Testis (tissue), 5 donors: ENCODE data around the gene RGS6. TPM values are rescaled to one million over a fixed set of nuclear protein-coding genes. Genes with fewer than 3 reads are reported as not detected.
"Not testable (repeated sequence)": the region's sequence is repeated elsewhere in the genome, so short reads cannot be mapped to it uniquely, and the experiment has no call there.

Experiments
- DNase-seq: peaks from one replicate; pipeline ENCODE4 v3.0.0-alpha.2; 2019
- H3K27ac ChIP-seq, 2 donors: fragments of 200-600 bp; sonication (generic); one replicate each; pipeline ENCODE4 v1.5.1; 2019
- H3K27me3 ChIP-seq: fragments of 200-600 bp; sonication (generic); one replicate; pipeline ENCODE4 v1.5.1; 2019
- H3K36me3 ChIP-seq: fragments of 200-600 bp; sonication (generic); one replicate; pipeline ENCODE4 v1.5.1; 2017; ENCODE audit warnings: low read depth; ENCODE audit errors: missing control alignments
- H3K4me1 ChIP-seq: fragments of 200-600 bp; sonication (generic); one replicate; pipeline ENCODE4 v1.5.1; 2019
- H3K4me3 ChIP-seq, 2 donors: fragments of 200-600 bp; sonication (generic); one replicate each; pipeline ENCODE4 v1.5.1; 2017 to 2019
- H3K9me3 ChIP-seq: fragments of 200-600 bp; sonication (generic); one replicate; pipeline ENCODE4 v1.5.1; 2017
- POLR2A ChIP-seq: fragments of 450-650 bp; IDR thresholded peaks from one replicate; pipeline ENCODE4 v1.6.1; 2017; ENCODE audit warnings: antibody characterized with exemption, mild to moderate bottlenecking, moderate library complexity
- WGBS, 2 donors: methylation state at CpG; one replicate each; pipeline ENCODE4 v1.1.5; 2018; 5-methylcytosine and 5-hydroxymethylcytosine counted together
- intact Hi-C: fragments of 100-400 bp; cut with DNase I; formaldehyde crosslinking; loops from one replicate; pipeline ENCODE4 v1.15.1; 2023; ENCODE audit warnings: low total_unique reads
- long read RNA-seq, 2 donors: transcript quantifications; one replicate each; lab custom pipeline, GENCODE V29; 2026
- polyA plus RNA-seq: library from polyadenylated mRNA; stranded (reverse); fragments of 350-450 nt; fragmentation: Illumina TruSeq; extraction: RNeasy Lipid Tissue Mini Kit (QIAGEN cat#74804); gene quantifications from one replicate; pipeline ENCODE4 v1.2.3, GENCODE V29; 2014; ENCODE audit warnings: low read depth, low replicate concordance; ENCODE audit not compliant: insufficient read depth
- total RNA-seq, 2 donors: library from RNA; depleted of rRNA; stranded (reverse); fragments of >200 nt; gene quantifications; one replicate each; pipeline ENCODE4 v1.2.3, GENCODE V29; 2016
- TF ChIP-seq, protein P1 (sequence below), 3 experiments: fragments of 450-650 bp in 2 of 3; fragments of 200-600 bp in 1 of 3; sonication (generic) in 1 of 3; IDR thresholded peaks; one replicate each; pipeline ENCODE4 v1.5.1; 2016 to 2019; ENCODE audit warnings: antibody characterized with exemption in 3 of 3, mild to moderate bottlenecking in 2 of 3, moderate library complexity in 1 of 3

RGS6 gene
- total RNA-seq (10 to 100 TPM in 1 of 2 donors, 1 to 10 TPM in 1; 6.3 to 16.0 TPM), polyA plus RNA-seq (21.3 TPM)
- long read RNA-seq, donor 1, result 0 reads
- long read RNA-seq, donor 2, result 0 reads

GRCh38 chr14:71932229-71932981, at the start of gene RGS6:
RGS6 (plus strand) TSS chr14:71932429.
- H3K36me3 ChIP-seq, result no peaks in the 10 kb centered on the region
- no peaks in the 10 kb centered on the region for H3K27me3 ChIP-seq
- peaks cover 4% of the 10 kb centered on the region for H3K4me1 ChIP-seq
- H3K27ac ChIP-seq, result peak within 1 kb of the TSS in 1 of 2 donors; percentile 53
- WGBS, 2 donors, result 1% methylated on average over 31 to 38 of the region's 92 CpGs
- TF ChIP-seq, protein P1, sequence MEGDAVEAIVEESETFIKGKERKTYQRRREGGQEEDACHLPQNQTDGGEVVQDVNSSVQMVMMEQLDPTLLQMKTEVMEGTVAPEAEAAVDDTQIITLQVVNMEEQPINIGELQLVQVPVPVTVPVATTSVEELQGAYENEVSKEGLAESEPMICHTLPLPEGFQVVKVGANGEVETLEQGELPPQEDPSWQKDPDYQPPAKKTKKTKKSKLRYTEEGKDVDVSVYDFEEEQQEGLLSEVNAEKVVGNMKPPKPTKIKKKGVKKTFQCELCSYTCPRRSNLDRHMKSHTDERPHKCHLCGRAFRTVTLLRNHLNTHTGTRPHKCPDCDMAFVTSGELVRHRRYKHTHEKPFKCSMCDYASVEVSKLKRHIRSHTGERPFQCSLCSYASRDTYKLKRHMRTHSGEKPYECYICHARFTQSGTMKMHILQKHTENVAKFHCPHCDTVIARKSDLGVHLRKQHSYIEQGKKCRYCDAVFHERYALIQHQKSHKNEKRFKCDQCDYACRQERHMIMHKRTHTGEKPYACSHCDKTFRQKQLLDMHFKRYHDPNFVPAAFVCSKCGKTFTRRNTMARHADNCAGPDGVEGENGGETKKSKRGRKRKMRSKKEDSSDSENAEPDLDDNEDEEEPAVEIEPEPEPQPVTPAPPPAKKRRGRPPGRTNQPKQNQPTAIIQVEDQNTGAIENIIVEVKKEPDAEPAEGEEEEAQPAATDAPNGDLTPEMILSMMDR (IDR thresholded peaks at IDR 0.05), result peak in 2 of 3 experiments; percentile 30 to 40
- TF ChIP-seq POLR2A, result no peak
- peak within 1 kb of the TSS; percentile 53 to 60 for H3K4me3 ChIP-seq
- no peaks in the 10 kb centered on the region for H3K9me3 ChIP-seq
- intact Hi-C loops, result no loop called here
- DNase-seq, result peak; percentile 46

DNA sequence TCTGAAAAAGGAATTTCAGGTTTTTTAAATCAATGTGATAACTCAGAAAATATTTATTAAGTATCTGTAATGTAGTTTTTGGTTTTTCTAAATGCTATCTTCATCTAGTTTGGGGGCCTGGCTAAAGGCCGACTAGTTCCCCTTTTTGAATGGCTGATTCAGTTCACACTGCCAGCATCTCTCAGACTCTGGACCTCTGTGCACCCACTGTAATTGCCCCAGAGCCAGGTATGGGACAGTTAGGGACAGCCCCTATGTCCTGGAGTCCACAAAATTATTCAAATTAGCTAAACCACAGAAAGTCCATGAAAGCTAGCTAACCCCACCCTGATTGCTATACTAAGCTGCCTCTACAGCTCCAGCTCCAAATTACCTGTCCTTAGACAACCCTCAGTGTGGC, 49.1 kb upstream of the RGS6 start:
- intact Hi-C loops, result no loop called here
- Histone ChIP-seq H3K4me1 (no peaks in the 10 kb centered on the region), H3K9me3 (no peaks in the 10 kb centered on the region), H3K36me3 (no peaks in the 10 kb centered on the region), H3K4me3 (no peak overlapping the region), H3K27ac (no peak overlapping the region), H3K27me3 (no peaks in the 10 kb centered on the region)
- DNase-seq, result no peak
- TF ChIP-seq POLR2A, result no peak
- TF ChIP-seq, protein P1 (IDR thresholded peaks at IDR 0.05), result no peak
- 80 to 88% methylated on average over 1 of the region's 1 CpG for WGBS, 2 donors

DNA sequence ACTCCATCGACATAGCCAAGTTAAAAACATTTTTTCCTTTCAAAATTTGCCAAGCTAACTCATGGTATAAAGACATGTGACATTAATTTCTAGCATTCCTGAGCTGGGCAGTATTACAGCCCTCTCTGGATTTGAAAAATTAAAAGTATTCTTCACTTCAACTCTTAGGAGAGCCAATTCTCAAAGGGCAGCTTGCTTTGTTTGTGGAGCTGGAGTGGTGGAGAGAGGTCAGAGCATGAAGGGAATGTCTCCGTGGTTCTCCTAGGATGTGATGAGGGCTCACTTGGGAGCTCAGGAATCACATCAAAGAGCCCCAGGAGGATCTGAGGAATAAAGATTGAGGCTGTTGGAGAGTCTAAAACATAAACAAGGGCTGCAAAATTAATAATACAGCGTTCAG, 46.9 kb upstream of the RGS6 start:
- H3K4me1 ChIP-seq, result no peaks in the 10 kb centered on the region
- H3K4me3 ChIP-seq, result no peak overlapping the region
- WGBS, 2 donors, result 53 to 55% methylated on average over 3 of the region's 3 CpGs
- H3K36me3 ChIP-seq, result no peaks in the 10 kb centered on the region
- no peak for DNase-seq
- no peak overlapping the region for H3K27ac ChIP-seq
- intact Hi-C loops, result no loop called here
- no peaks in the 10 kb centered on the region for H3K27me3 ChIP-seq
- no peak for TF ChIP-seq POLR2A
- TF ChIP-seq, protein P1 (IDR thresholded peaks at IDR 0.05), result no peak
- H3K9me3 ChIP-seq, result no peaks in the 10 kb centered on the region

- not testable (repeated sequence) for DNase-seq
These were observed 44.4 kb upstream of the RGS6 start for GRCh38 chr14:71887802-71888201.

DNA sequence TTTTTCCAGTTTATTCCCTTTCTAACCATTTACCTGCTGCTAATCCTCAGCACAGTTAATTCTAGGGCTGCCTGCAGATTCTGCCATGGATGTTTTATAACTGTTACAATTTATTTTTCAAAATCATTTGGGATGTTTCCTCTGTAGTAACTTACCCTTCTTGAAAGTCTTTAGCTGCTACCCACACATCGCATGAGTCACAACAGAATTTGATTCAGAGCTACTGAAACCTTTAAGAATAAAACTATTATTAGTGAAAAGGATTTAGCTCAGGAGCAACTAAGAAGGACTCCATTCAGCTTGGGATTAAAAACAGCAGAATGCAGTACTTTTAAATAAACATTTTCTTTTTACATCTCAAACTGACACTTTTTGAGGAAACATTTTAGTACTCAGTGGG, 41.7 kb upstream of the RGS6 start:
- 82 to 87% methylated on average over 1 of the region's 1 CpG for WGBS, 2 donors
- TF ChIP-seq POLR2A, result no peak
- TF ChIP-seq, protein P1 (IDR thresholded peaks at IDR 0.05), result no peak
- Histone ChIP-seq H3K27me3 (no peaks in the 10 kb centered on the region), H3K9me3 (no peaks in the 10 kb centered on the region), H3K36me3 (no peaks in the 10 kb centered on the region), H3K4me1 (no peaks in the 10 kb centered on the region), H3K4me3 (no peak overlapping the region), H3K27ac (no peak overlapping the region)
- no peak for DNase-seq
- intact Hi-C loops, result no loop called here

More at GRCh38 chr14:71887802-71888201, 44.4 kb upstream of the RGS6 start:
- H3K27ac ChIP-seq, H3K4me3 ChIP-seq, intact Hi-C loops, H3K4me1 ChIP-seq, H3K9me3 ChIP-seq, H3K36me3 ChIP-seq, H3K27me3 ChIP-seq: not testable (repeated sequence)
- WGBS, 2 donors, result 90 to 93% methylated on average over 9 of the region's 9 CpGs
